H9 (cell line): Measurements from ENCODE around the gene POR. TPM values are rescaled to one million over a fixed set of nuclear protein-coding genes. Genes with fewer than 3 reads are reported as not detected.

Experiments
- DNase-seq: peaks from one replicate; pipeline ENCODE4 v3.0.0-alpha.2; 2017
- H2AFZ ChIP-seq: one replicate; pipeline ENCODE4 v1.6.1; 2013; ENCODE audit warnings: mild to moderate bottlenecking, low read length, control low read depth, moderate library complexity
- H2AK5ac ChIP-seq: 2 replicates; pipeline ENCODE4 v1.6.1; 2013; ENCODE audit warnings: low read length, control low read depth, mixed read lengths; ENCODE audit not compliant: insufficient read length
- H2BK120ac ChIP-seq: one replicate; pipeline ENCODE4 v1.6.1; 2013; ENCODE audit warnings: low read depth, mild to moderate bottlenecking, low read length, control low read depth, inconsistent platforms; ENCODE audit not compliant: poor library complexity, severe bottlenecking
- H2BK12ac ChIP-seq: 2 replicates; pipeline ENCODE4 v1.6.1; 2013; ENCODE audit warnings: low read length, control low read depth, mixed read lengths, low read depth; ENCODE audit not compliant: insufficient read length
- H2BK15ac ChIP-seq: 2 replicates; pipeline ENCODE4 v1.6.1; 2013; ENCODE audit warnings: low read depth, low read length, control low read depth
- H2BK20ac ChIP-seq: one replicate; pipeline ENCODE4 v1.6.1; 2013; ENCODE audit warnings: low read depth, mild to moderate bottlenecking, low read length, control low read depth, inconsistent platforms; ENCODE audit not compliant: poor library complexity, severe bottlenecking
- H2BK5ac ChIP-seq: 2 replicates; pipeline ENCODE4 v1.6.1; 2013; ENCODE audit warnings: low read length, control low read depth, mixed read lengths; ENCODE audit not compliant: insufficient read length
- H3K14ac ChIP-seq: 2 replicates; pipeline ENCODE4 v1.6.1; 2013; ENCODE audit warnings: low read length, control low read depth; ENCODE audit not compliant: insufficient read depth
- H3K18ac ChIP-seq: 2 replicates; pipeline ENCODE4 v1.6.1; 2013; ENCODE audit warnings: low read depth, mild to moderate bottlenecking, mixed read lengths, low read length, control low read depth; ENCODE audit not compliant: insufficient read length
- H3K23ac ChIP-seq: 2 replicates; pipeline ENCODE4 v1.6.1; 2013; ENCODE audit warnings: low read length, control low read depth, mixed read lengths, low read depth; ENCODE audit not compliant: insufficient read length
- H3K23me2 ChIP-seq: 2 replicates; pipeline ENCODE4 v1.6.1; 2013; ENCODE audit warnings: low read depth, mild to moderate bottlenecking, mixed read lengths, low read length, control low read depth; ENCODE audit not compliant: insufficient read length, poor library complexity, severe bottlenecking
- H3K27ac ChIP-seq: 2 replicates; pipeline ENCODE4 v1.5.1; 2013; ENCODE audit warnings: low read length, control low read depth, mixed read lengths, low read depth; ENCODE audit not compliant: insufficient read length
- H3K27me3 ChIP-seq: 2 replicates; pipeline ENCODE4 v1.6.1; 2013; ENCODE audit warnings: low read length, control low read depth, inconsistent platforms; ENCODE audit not compliant: insufficient read depth
- H3K4ac ChIP-seq: 2 replicates; pipeline ENCODE4 v1.6.1; 2013; ENCODE audit warnings: low read depth, mild to moderate bottlenecking, control low read depth, inconsistent platforms, low read length, moderate library complexity
- H3K4me1 ChIP-seq: 2 replicates; pipeline ENCODE4 v1.6.1; 2013; ENCODE audit warnings: low read length, control low read depth, inconsistent platforms; ENCODE audit not compliant: insufficient read depth
- H3K4me2 ChIP-seq: 2 replicates; pipeline ENCODE4 v1.6.1; 2013; ENCODE audit warnings: low read length, control low read depth, mixed read lengths; ENCODE audit not compliant: insufficient read length, insufficient read depth
- H3K56ac ChIP-seq: 2 replicates; pipeline ENCODE4 v1.6.1; 2013; ENCODE audit warnings: low read depth, mild to moderate bottlenecking, mixed read lengths, low read length, control low read depth; ENCODE audit not compliant: insufficient read length
- H3K79me1 ChIP-seq: 2 replicates; pipeline ENCODE4 v1.6.1; 2013; ENCODE audit warnings: low read depth, mild to moderate bottlenecking, moderate library complexity, low read length, control low read depth, inconsistent platforms; ENCODE audit not compliant: insufficient read depth, poor library complexity, severe bottlenecking
- H3K79me2 ChIP-seq: 2 replicates; pipeline ENCODE4 v1.6.1; 2013; ENCODE audit warnings: low read length, control low read depth, inconsistent platforms; ENCODE audit not compliant: insufficient read depth
- H3K9ac ChIP-seq: 2 replicates; pipeline ENCODE4 v1.6.1; 2013; ENCODE audit warnings: low read length, control low read depth, mixed read lengths; ENCODE audit not compliant: insufficient read length; ENCODE audit errors: extremely low read depth
- H3K9me3 ChIP-seq: one replicate; pipeline ENCODE4 v1.6.1; 2013; ENCODE audit warnings: low read depth, low read length, inconsistent platforms; ENCODE audit not compliant: control insufficient read depth
- H3T11ph ChIP-seq: one replicate; pipeline ENCODE4 v1.6.1; 2013; ENCODE audit warnings: mild to moderate bottlenecking, low read length, control low read depth, inconsistent platforms
- H4K20me1 ChIP-seq: one replicate; pipeline ENCODE4 v1.6.1; 2013; ENCODE audit not compliant: control insufficient read depth, insufficient read length, insufficient read depth
- H4K5ac ChIP-seq: 2 replicates; pipeline ENCODE4 v1.6.1; 2013; ENCODE audit warnings: low read depth, mild to moderate bottlenecking, mixed read lengths, low read length, control low read depth; ENCODE audit not compliant: insufficient read length
- H4K8ac ChIP-seq: replicated peaks from 2 replicates; pipeline ENCODE4 v1.6.1; 2013; ENCODE audit warnings: low read length, control low read depth, mixed read lengths, low read depth; ENCODE audit not compliant: insufficient read length
- H4K91ac ChIP-seq: 2 replicates; pipeline ENCODE4 v1.6.1; 2013; ENCODE audit warnings: low read depth, mild to moderate bottlenecking, moderate library complexity, mixed read lengths, low read length, control low read depth; ENCODE audit not compliant: insufficient read length
- H3K27ac Mint-ChIP-seq, 3 experiments: 2 replicates in 2 of 3; 3 replicates in 1 of 3; pipeline ENCODE4 v1.8.0; 2020 to 2021; ENCODE audit warnings: mixed read lengths in 3 of 3, mild to moderate bottlenecking in 1 of 3, moderate library complexity in 1 of 3
- H3K27me3 Mint-ChIP-seq: 2 replicates; pipeline ENCODE4 v1.8.0; 2021; ENCODE audit warnings: low read depth, mild to moderate bottlenecking, moderate library complexity, mixed read lengths
- H3K36me3 Mint-ChIP-seq, 3 experiments: 2 replicates in 2 of 3; 3 replicates in 1 of 3; pipeline ENCODE4 v1.8.0; 2020 to 2021; ENCODE audit warnings: low read depth in 3 of 3, mixed read lengths in 3 of 3; ENCODE audit not compliant: insufficient read depth in 1 of 3
- H3K4me1 Mint-ChIP-seq, 2 experiments: 2 replicates each; pipeline ENCODE4 v1.8.0; 2020; ENCODE audit warnings: mixed read lengths in 2 of 2
- H3K4me3 Mint-ChIP-seq, 2 experiments: 2 replicates in 1 of 2; 3 replicates in 1 of 2; pipeline ENCODE4 v1.8.0; 2020 to 2021; ENCODE audit warnings: mild to moderate bottlenecking in 2 of 2, mixed read lengths in 2 of 2, moderate library complexity in 1 of 2
- H3K9me3 Mint-ChIP-seq, 2 experiments: 2 replicates in 1 of 2; 3 replicates in 1 of 2; pipeline ENCODE4 v1.8.0; 2020; ENCODE audit warnings: mild to moderate bottlenecking in 2 of 2, mixed read lengths in 2 of 2, moderate library complexity in 1 of 2
- WGBS: extraction: QIAGEN DNeasy Blood & Tissue Kit; methylation state at CpG from one replicate; pipeline ENCODE4 v1.1.7; 2013; ENCODE audit warnings: missing lambda C conversion rate, low lambda C conversion rate, mixed read lengths; ENCODE audit not compliant: insufficient read length; ENCODE audit errors: extremely low coverage; 5-methylcytosine and 5-hydroxymethylcytosine counted together
- total RNA-seq: library from RNA; stranded (reverse); gene quantifications from 2 replicates; pipeline ENCODE4 v1.2.1, GENCODE V29; 2021
- TF ChIP-seq, protein P1 (sequence below): fragments of 200-600 bp; sonication (generic); conservative IDR thresholded peaks from 3 replicates; pipeline ENCODE4 v1.8.0; 2021; ENCODE audit warnings: antibody characterized with exemption, mild to moderate bottlenecking

POR gene
- total RNA-seq, 1 experiment from 2014 or later = 128 TPM

- Mint-ChIP-seq H3K9me3 (no peaks in the 10 kb centered on the region), H3K36me3 (peaks cover 11 to 39% (median 33%) of the 10 kb centered on the region in 3 experiments; a peak in 6 of 7 replicates), H3K4me3 (no peak overlapping the region), H3K27ac (peak overlapping the region; percentile 80 to 91 (median 85); a peak in 6 of 7 replicates), H3K4me1 (peaks cover 0 to 11% of the 10 kb centered on the region in 2 experiments; a peak in 3 of 4 replicates), H3K27me3 (no peaks in the 10 kb centered on the region; the same call in 1 of the 2 replicates)
- Histone ChIP-seq H2AK5ac (no peak overlapping the region), H4K20me1 (no peaks in the 10 kb centered on the region), H3K9me3 (no peaks in the 10 kb centered on the region), H3K14ac (no peak overlapping the region; the same call in 1 of the 2 replicates), H3K79me1 (no peaks in the 10 kb centered on the region), H2BK12ac (no peak overlapping the region), H3K27ac (no peak overlapping the region), H2BK15ac (no peak overlapping the region), H3K56ac (no peak overlapping the region), H2BK5ac (no peak overlapping the region), H4K91ac (no peak overlapping the region), H2AFZ (no peak overlapping the region), H3T11ph (no peak overlapping the region), H3K9ac (no peak overlapping the region), H4K5ac (no peak overlapping the region), H2BK120ac (no peak overlapping the region), H3K23me2 (no peaks in the 10 kb centered on the region), H3K27me3 (no peaks in the 10 kb centered on the region), H3K4me2 (no peak overlapping the region), H3K4ac (no peak overlapping the region), H3K18ac (no peak overlapping the region), H2BK20ac (no peak overlapping the region), H3K23ac (no peak overlapping the region), H4K8ac (no peak overlapping the region), H3K4me1 (no peaks in the 10 kb centered on the region), H3K79me2 (no peaks in the 10 kb centered on the region)
- TF ChIP-seq, protein P1, sequence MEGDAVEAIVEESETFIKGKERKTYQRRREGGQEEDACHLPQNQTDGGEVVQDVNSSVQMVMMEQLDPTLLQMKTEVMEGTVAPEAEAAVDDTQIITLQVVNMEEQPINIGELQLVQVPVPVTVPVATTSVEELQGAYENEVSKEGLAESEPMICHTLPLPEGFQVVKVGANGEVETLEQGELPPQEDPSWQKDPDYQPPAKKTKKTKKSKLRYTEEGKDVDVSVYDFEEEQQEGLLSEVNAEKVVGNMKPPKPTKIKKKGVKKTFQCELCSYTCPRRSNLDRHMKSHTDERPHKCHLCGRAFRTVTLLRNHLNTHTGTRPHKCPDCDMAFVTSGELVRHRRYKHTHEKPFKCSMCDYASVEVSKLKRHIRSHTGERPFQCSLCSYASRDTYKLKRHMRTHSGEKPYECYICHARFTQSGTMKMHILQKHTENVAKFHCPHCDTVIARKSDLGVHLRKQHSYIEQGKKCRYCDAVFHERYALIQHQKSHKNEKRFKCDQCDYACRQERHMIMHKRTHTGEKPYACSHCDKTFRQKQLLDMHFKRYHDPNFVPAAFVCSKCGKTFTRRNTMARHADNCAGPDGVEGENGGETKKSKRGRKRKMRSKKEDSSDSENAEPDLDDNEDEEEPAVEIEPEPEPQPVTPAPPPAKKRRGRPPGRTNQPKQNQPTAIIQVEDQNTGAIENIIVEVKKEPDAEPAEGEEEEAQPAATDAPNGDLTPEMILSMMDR = no peak
- no peak for DNase-seq
- no CpG with 5 or more reads among the region's 14 CpGs for WGBS
Measured at GRCh38 chr7:75971309-75971960, 56.5 kb downstream of the POR start.
